Caki2 (cell line): Measurements from ENCODE around the gene PIF1. TPM values are rescaled to one million over a fixed set of nuclear protein-coding genes. Genes with fewer than 3 reads are reported as not detected.

Experiments used
- total RNA-seq: library from RNA; depleted of rRNA; stranded (reverse); fragments of >200 nt; shearing (Covaris generic); gene quantifications from 2 replicates; pipeline ENCODE4 v1.2.3, GENCODE V29; 2014; ENCODE audit warnings: low replicate concordance; rRNA removed

PIF1 gene
- total RNA-seq, 1 experiment from 2014 or later = 17.0 TPM

Other genes starting within 250 kb of the PIF1 start
- not detected in 2 replicates for gene RBPMS2, start 50.1 kb downstream of the PIF1 start, total RNA-seq
- gene PLEKHO2, start 16.3 kb upstream of the PIF1 start, total RNA-seq = 4.1 and 10.4 TPM in 2 replicates
- gene ANKDD1A, start 86.3 kb upstream of the PIF1 start, total RNA-seq = 2.2 and 2.5 TPM in 2 replicates
- gene SPG21, start 164.3 kb upstream of the PIF1 start, total RNA-seq = 74.7 and 93.8 TPM in 2 replicates
- gene MTFMT, start 204.0 kb upstream of the PIF1 start, total RNA-seq = 23.6 and 28.2 TPM in 2 replicates
- gene SLC51B, start 219.7 kb upstream of the PIF1 start, total RNA-seq = not detected in 2 replicates
- not detected in 2 replicates for gene RASL12, start 242.3 kb upstream of the PIF1 start, total RNA-seq